Upper lobe of left lung (tissue), 4 donors: ENCODE measurements around the gene MAZ.

Source experiments
- CTCF ChIP-seq, 6 experiments: fragments of 450-650 bp in 4 of 6; fragments of 200-600 bp in 2 of 6; sonication (generic) in 2 of 6; IDR thresholded peaks; one replicate each; pipeline ENCODE4 v1.5.1; 2016 to 2019; ENCODE audit warnings: antibody characterized with exemption in 6 of 6
- EP300 ChIP-seq, 4 donors: sonication (generic); formaldehyde crosslinking; IDR thresholded peaks; one replicate each; pipeline ENCODE4 v1.5.1; 2017; ENCODE audit warnings: antibody characterized with exemption in 4 of 4, control low read depth in 2 of 4
- POLR2A ChIP-seq, 4 donors: fragments of 450-650 bp; IDR thresholded peaks; one replicate each; pipeline ENCODE4 v1.5.1; 2016 to 2017; ENCODE audit warnings: antibody characterized with exemption in 4 of 4, mild to moderate bottlenecking in 2 of 4
- POLR2AphosphoS5 ChIP-seq, 2 donors: sonication (generic); formaldehyde crosslinking; IDR thresholded peaks; one replicate each; pipeline ENCODE4 v1.5.1; 2017; ENCODE audit warnings: antibody characterized with exemption in 2 of 2

- TF ChIP-seq POLR2A (IDR thresholded peaks at IDR 0.05) (no peak), CTCF (IDR thresholded peaks at IDR 0.05) (no peak), POLR2AphosphoS5 (IDR thresholded peaks at IDR 0.05) (no peak), EP300 (IDR thresholded peaks at IDR 0.05) (no peak)
Measured at GRCh38 chr16:29779474-29779873, 26.9 kb upstream of the MAZ start.
